Muscle layer of colon (tissue), 2 donors: ENCODE measurements around the gene ARHGEF28.

Experiments
- H3K27ac ChIP-seq: one replicate; pipeline ENCODE4 v1.7.0; 2013; ENCODE audit warnings: low read depth, mild to moderate bottlenecking, low read length, moderate library complexity
- H3K27me3 ChIP-seq, 2 donors: one replicate each; pipeline ENCODE4 v1.7.0; 2013; ENCODE audit warnings: low read length in 2 of 2, mild to moderate bottlenecking in 2 of 2; ENCODE audit not compliant: insufficient read depth in 2 of 2, control insufficient read depth in 1 of 2
- H3K36me3 ChIP-seq: one replicate; pipeline ENCODE4 v1.7.0; 2013; ENCODE audit warnings: mild to moderate bottlenecking, low read length; ENCODE audit not compliant: insufficient read depth
- H3K4me1 ChIP-seq: one replicate; pipeline ENCODE4 v1.7.0; 2013; ENCODE audit warnings: mild to moderate bottlenecking, low read length; ENCODE audit not compliant: insufficient read depth
- H3K4me3 ChIP-seq, 2 donors: one replicate each; pipeline ENCODE4 v1.7.0; 2013; ENCODE audit warnings: low read length in 2 of 2, low read depth in 1 of 2, mild to moderate bottlenecking in 1 of 2, moderate library complexity in 1 of 2
- H3K9ac ChIP-seq: one replicate; pipeline ENCODE4 v1.7.0; 2013; ENCODE audit warnings: low read length
- H3K9me3 ChIP-seq: one replicate; pipeline ENCODE4 v1.7.0; 2013; ENCODE audit warnings: mild to moderate bottlenecking, low read length
- donor health status: abdominal sarcoma.
- donor health status: Adenocarcinoma of cecum.

ARHGEF28 gene

GRCh38 chr5:73857446-73857845 is 231.4 kb downstream of the ARHGEF28 start:
- H3K36me3 ChIP-seq: no peaks in the 10 kb centered on the region
- H3K4me3 ChIP-seq: no peak overlapping the region
- no peak overlapping the region for H3K27ac ChIP-seq
- no peaks in the 10 kb centered on the region for H3K9me3 ChIP-seq
- no peaks in the 10 kb centered on the region for H3K4me1 ChIP-seq
- H3K9ac ChIP-seq: no peak overlapping the region
- H3K27me3 ChIP-seq: no peaks in the 10 kb centered on the region

- Histone ChIP-seq H3K4me1 (no peaks in the 10 kb centered on the region), H3K27ac (no peak overlapping the region), H3K9ac (no peak overlapping the region), H3K27me3 (no peaks in the 10 kb centered on the region), H3K4me3 (no peak overlapping the region), H3K36me3 (no peaks in the 10 kb centered on the region), H3K9me3 (no peaks in the 10 kb centered on the region)
Measured at GRCh38 chr5:73858054-73858453, 232.1 kb downstream of the ARHGEF28 start.

- Histone ChIP-seq H3K27me3 (no peaks in the 10 kb centered on the region), H3K4me3 (no peak overlapping the region), H3K9me3 (no peaks in the 10 kb centered on the region), H3K9ac (no peak overlapping the region), H3K36me3 (no peaks in the 10 kb centered on the region), H3K27ac (no peak overlapping the region), H3K4me1 (no peaks in the 10 kb centered on the region)
Measured at GRCh38 chr5:73858776-73859175, 232.8 kb downstream of the ARHGEF28 start.

GRCh38 chr5:73859696-73860095 is 233.7 kb downstream of the ARHGEF28 start:
- no peak overlapping the region for H3K27ac ChIP-seq
- no peaks in the 10 kb centered on the region for H3K27me3 ChIP-seq
- H3K9ac ChIP-seq: no peak overlapping the region
- H3K4me1 ChIP-seq: no peaks in the 10 kb centered on the region
- H3K9me3 ChIP-seq: no peaks in the 10 kb centered on the region
- H3K4me3 ChIP-seq: no peak overlapping the region
- H3K36me3 ChIP-seq: no peaks in the 10 kb centered on the region

GRCh38 chr5:73861313-73861988 is 235.5 kb downstream of the ARHGEF28 start:
- Histone ChIP-seq H3K4me3 (no peak overlapping the region), H3K27me3 (no peaks in the 10 kb centered on the region), H3K4me1 (no peaks in the 10 kb centered on the region), H3K9ac (no peak overlapping the region), H3K9me3 (no peaks in the 10 kb centered on the region), H3K27ac (no peak overlapping the region), H3K36me3 (no peaks in the 10 kb centered on the region)

GRCh38 chr5:73862796-73863195 is 236.8 kb downstream of the ARHGEF28 start:
- no peak overlapping the region for H3K4me3 ChIP-seq
- no peaks in the 10 kb centered on the region for H3K4me1 ChIP-seq
- H3K36me3 ChIP-seq: no peaks in the 10 kb centered on the region
- no peak overlapping the region for H3K9ac ChIP-seq
- H3K27ac ChIP-seq: no peak overlapping the region
- H3K27me3 ChIP-seq: no peaks in the 10 kb centered on the region
- H3K9me3 ChIP-seq: no peaks in the 10 kb centered on the region

GRCh38 chr5:73863876-73864275 is 237.9 kb downstream of the ARHGEF28 start:
- Histone ChIP-seq H3K4me1 (no peaks in the 10 kb centered on the region), H3K36me3 (no peaks in the 10 kb centered on the region), H3K9ac (no peak overlapping the region), H3K4me3 (no peak overlapping the region), H3K27me3 (no peaks in the 10 kb centered on the region), H3K9me3 (no peaks in the 10 kb centered on the region), H3K27ac (no peak overlapping the region)

- Histone ChIP-seq H3K4me1 (no peaks in the 10 kb centered on the region), H3K27ac (no peak overlapping the region), H3K36me3 (no peaks in the 10 kb centered on the region), H3K9me3 (no peaks in the 10 kb centered on the region), H3K27me3 (no peaks in the 10 kb centered on the region), H3K4me3 (no peak overlapping the region), H3K9ac (no peak overlapping the region)
Measured at GRCh38 chr5:73865315-73865714, 239.3 kb downstream of the ARHGEF28 start.

- Histone ChIP-seq H3K36me3 (no peaks in the 10 kb centered on the region), H3K9ac (no peak overlapping the region), H3K4me1 (no peaks in the 10 kb centered on the region), H3K27me3 (no peaks in the 10 kb centered on the region), H3K9me3 (no peaks in the 10 kb centered on the region), H3K27ac (no peak overlapping the region), H3K4me3 (no peak overlapping the region)
Measured at GRCh38 chr5:73867345-73868335, 241.6 kb downstream of the ARHGEF28 start.

- no peak overlapping the region for H3K4me3 ChIP-seq
- no peaks in the 10 kb centered on the region for H3K4me1 ChIP-seq
- H3K9me3 ChIP-seq: no peaks in the 10 kb centered on the region
- no peaks in the 10 kb centered on the region for H3K27me3 ChIP-seq
- no peaks in the 10 kb centered on the region for H3K36me3 ChIP-seq
- no peak overlapping the region for H3K27ac ChIP-seq
- H3K9ac ChIP-seq: no peak overlapping the region
Measured at GRCh38 chr5:73883646-73884045, 257.6 kb downstream of the ARHGEF28 start.

- Histone ChIP-seq H3K9me3 (no peaks in the 10 kb centered on the region), H3K27me3 (no peaks in the 10 kb centered on the region), H3K4me1 (no peaks in the 10 kb centered on the region), H3K27ac (no peak overlapping the region), H3K9ac (no peak overlapping the region), H3K4me3 (no peak overlapping the region), H3K36me3 (no peaks in the 10 kb centered on the region)
Measured at GRCh38 chr5:73887688-73888087, 261.7 kb downstream of the ARHGEF28 start.
